Liver (tissue), 9 donors: ENCODE data around the gene VPS26A. TPM values are rescaled to one million over a fixed set of nuclear protein-coding genes. Genes with fewer than 3 reads are reported as not detected.

Source experiments
- DNase-seq: peaks from one replicate; pipeline ENCODE4 v3.0.0-alpha.2; 2017; ENCODE audit warnings: low spot score
- H3K27ac ChIP-seq, 2 donors: one replicate each; pipeline ENCODE4 v1.7.0; 2013; ENCODE audit warnings: inconsistent platforms in 2 of 2, low read length in 2 of 2, control low read depth in 1 of 2, low read depth in 1 of 2, mild to moderate bottlenecking in 1 of 2
- H3K27me3 ChIP-seq, 4 donors: one replicate each; pipeline versions ENCODE4 v1.6.1 to v1.7.0; 2013; ENCODE audit warnings: low read length in 3 of 4, inconsistent platforms in 1 of 4, mild to moderate bottlenecking in 1 of 4, moderate library complexity in 1 of 4; ENCODE audit not compliant: control insufficient read depth in 4 of 4, insufficient read depth in 4 of 4
- H3K36me3 ChIP-seq, 4 donors: one replicate each; pipeline versions ENCODE4 v1.6.1 to v1.7.0; 2013; ENCODE audit warnings: low read length in 3 of 4, mild to moderate bottlenecking in 3 of 4, low read depth in 1 of 4, moderate library complexity in 1 of 4; ENCODE audit not compliant: control insufficient read depth in 4 of 4, insufficient read depth in 3 of 4
- H3K4me1 ChIP-seq, 4 donors: one replicate each; pipeline versions ENCODE4 v1.6.1 to v1.7.0; 2013; ENCODE audit warnings: low read length in 3 of 4, mild to moderate bottlenecking in 3 of 4, moderate library complexity in 1 of 4; ENCODE audit not compliant: control insufficient read depth in 4 of 4, insufficient read depth in 4 of 4
- H3K4me3 ChIP-seq, 3 donors: one replicate each; pipeline versions ENCODE4 v1.6.1 to v1.7.0; 2013; ENCODE audit warnings: low read length in 3 of 3, control low read depth in 1 of 3, low read depth in 1 of 3, mild to moderate bottlenecking in 1 of 3
- H3K9ac ChIP-seq, 2 donors: one replicate each; pipeline ENCODE4 v1.7.0; 2013; ENCODE audit warnings: low read length in 2 of 2, mild to moderate bottlenecking in 2 of 2, moderate library complexity in 2 of 2, control low read depth in 1 of 2, low read depth in 1 of 2
- H3K9me3 ChIP-seq, 4 donors: one replicate each; pipeline versions ENCODE4 v1.6.1 to v1.7.0; 2013; ENCODE audit warnings: low read length in 3 of 4; ENCODE audit not compliant: control insufficient read depth in 4 of 4
- ATF3 ChIP-seq: IDR thresholded peaks from 2 replicates; pipeline ENCODE4 v1.6.1; 2016; ENCODE audit warnings: antibody characterized with exemption
- CTCF ChIP-seq: fragments of 150-350 bp; IDR thresholded peaks from 2 replicates; pipeline ENCODE4 v1.5.1; 2017; ENCODE audit warnings: improper control_type of control experiment, low read depth, low read length; ENCODE audit not compliant: missing input control
- EGR1 ChIP-seq, 2 donors: IDR thresholded peaks; 2 replicates each; pipeline ENCODE4 v1.6.1; 2016 to 2018; ENCODE audit warnings: antibody characterized with exemption in 2 of 2, low read depth in 2 of 2
- FOXA1 ChIP-seq: IDR thresholded peaks from 2 replicates; pipeline ENCODE4 v1.6.1; 2016; ENCODE audit warnings: antibody characterized with exemption
- FOXA2 ChIP-seq: IDR thresholded peaks from 2 replicates; pipeline ENCODE4 v1.6.1; 2016; ENCODE audit warnings: antibody characterized with exemption
- GABPA ChIP-seq, 2 donors: IDR thresholded peaks in 1 of 2; conservative IDR thresholded peaks in 1 of 2; 2 replicates each; pipeline ENCODE4 v1.6.1; 2016; ENCODE audit warnings: antibody characterized with exemption in 2 of 2, mild to moderate bottlenecking in 1 of 2, moderate library complexity in 1 of 2
- HNF4A ChIP-seq, 2 donors: conservative IDR thresholded peaks; 2 replicates each; pipeline ENCODE4 v1.6.1; 2016; ENCODE audit warnings: antibody characterized with exemption in 2 of 2, mild to moderate bottlenecking in 2 of 2
- HNF4G ChIP-seq: IDR thresholded peaks from 2 replicates; pipeline ENCODE4 v1.6.1; 2016; ENCODE audit warnings: antibody characterized with exemption
- JUND ChIP-seq, 2 donors: IDR thresholded peaks; 2 replicates each; pipeline ENCODE4 v1.6.1; 2016; ENCODE audit warnings: antibody characterized with exemption in 2 of 2
- NR2F2 ChIP-seq: IDR thresholded peaks from 2 replicates; pipeline ENCODE4 v1.6.1; 2016; ENCODE audit warnings: antibody characterized with exemption
- RAD21 ChIP-seq, 2 donors: IDR thresholded peaks; 2 replicates each; pipeline ENCODE4 v1.6.1; 2016; ENCODE audit warnings: antibody characterized with exemption in 2 of 2, mild to moderate bottlenecking in 2 of 2
- RXRA ChIP-seq, 2 donors: IDR thresholded peaks; 2 replicates each; pipeline ENCODE4 v1.6.1; 2017 to 2018; ENCODE audit warnings: antibody characterized with exemption in 2 of 2, mild to moderate bottlenecking in 1 of 2
- SP1 ChIP-seq: IDR thresholded peaks from 2 replicates; pipeline ENCODE4 v1.6.1; 2018; ENCODE audit warnings: antibody characterized with exemption, mild to moderate bottlenecking
- TAF1 ChIP-seq: conservative IDR thresholded peaks from 2 replicates; pipeline ENCODE4 v1.6.1; 2016; ENCODE audit warnings: antibody characterized with exemption, mild to moderate bottlenecking
- YY1 ChIP-seq: IDR thresholded peaks from 2 replicates; pipeline ENCODE4 v1.6.1; 2016; ENCODE audit warnings: antibody characterized with exemption, mild to moderate bottlenecking
- ZBTB33 ChIP-seq: IDR thresholded peaks from 2 replicates; pipeline ENCODE4 v1.6.1; 2016; ENCODE audit warnings: antibody characterized with exemption
- WGBS: extraction: QIAGEN DNeasy Blood & Tissue Kit; methylation state at CpG from one replicate; pipeline ENCODE4 v1.1.7; 2013; 5-methylcytosine and 5-hydroxymethylcytosine counted together
- polyA plus RNA-seq, 2 donors: library from polyadenylated mRNA; stranded (reverse) in 1 of 2; unstranded in 1 of 2; fragments of 200-250 nt in 1 of 2; fragments of >200 nt in 1 of 2; fragmentation: Nextera tagmentation in 1 of 2; extraction: Ambion mirVana in 1 of 2; gene quantifications; one replicate each; pipeline versions ENCODE4 v1.2.1 to v1.2.3, GENCODE V29; 2013 to 2015
- total RNA-seq, 2 donors: library from RNA; depleted of rRNA; stranded (reverse); fragments of >200 nt; gene quantifications; one replicate each; pipeline ENCODE4 v1.2.3, GENCODE V29; 2014
- TF ChIP-seq, protein P1 (sequence below): IDR thresholded peaks from 2 replicates; pipeline ENCODE4 v1.6.1; 2016; ENCODE audit warnings: antibody characterized with exemption
- TF ChIP-seq, protein P2 (sequence below): IDR thresholded peaks from 2 replicates; pipeline ENCODE4 v1.6.1; 2016; ENCODE audit warnings: antibody characterized with exemption, mild to moderate bottlenecking
- donor health status: healthy.
- donor health status: healthy.
- donor health status: healthy.
- donor health status: healthy.
- donor health status: healthy.

VPS26A gene
- total RNA-seq (10 to 100 TPM; 13.3 to 21.4 TPM), polyA plus RNA-seq (10 to 100 TPM; 10.9 to 15.8 TPM)

GRCh38 chr10:69123747-69124562, at the start of gene VPS26A:
VPS26A (plus strand) TSS chr10:69124178; CDS start chr10:69124278, 100 bp downstream.
- no peaks in the 10 kb centered on the region for H3K36me3 ChIP-seq
- DNase-seq: peak; percentile 99
- peak within 1 kb of the TSS; percentile 86 to 99 (median 89) for H3K4me3 ChIP-seq
- peak; percentile 96 to 98 for TF ChIP-seq EGR1 (IDR thresholded peaks at IDR 0.05; ENCODE audit: low read depth in 2 of 2)
- TF ChIP-seq HNF4G: no peak
- no peak for TF ChIP-seq ATF3
- TF ChIP-seq NR2F2: no peak
- peak in 1 of 2 donors; percentile 21 for TF ChIP-seq RAD21 (IDR thresholded peaks at IDR 0.05)
- no peak for TF ChIP-seq FOXA1
- TF ChIP-seq FOXA2: no peak
- TF ChIP-seq GABPA (IDR thresholded peaks at IDR 0.05 in 1 of 2, conservative IDR thresholded peaks at IDR 0.05 in 1 of 2): peak in 1 of 2 donors; percentile 74
- TF ChIP-seq CTCF: no peak
- TF ChIP-seq, protein P1, sequence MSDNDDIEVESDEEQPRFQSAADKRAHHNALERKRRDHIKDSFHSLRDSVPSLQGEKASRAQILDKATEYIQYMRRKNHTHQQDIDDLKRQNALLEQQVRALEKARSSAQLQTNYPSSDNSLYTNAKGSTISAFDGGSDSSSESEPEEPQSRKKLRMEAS: peak; percentile 62
- TF ChIP-seq JUND (IDR thresholded peaks at IDR 0.05): peak in 1 of 2 donors; percentile 44
- TF ChIP-seq, protein P2, sequence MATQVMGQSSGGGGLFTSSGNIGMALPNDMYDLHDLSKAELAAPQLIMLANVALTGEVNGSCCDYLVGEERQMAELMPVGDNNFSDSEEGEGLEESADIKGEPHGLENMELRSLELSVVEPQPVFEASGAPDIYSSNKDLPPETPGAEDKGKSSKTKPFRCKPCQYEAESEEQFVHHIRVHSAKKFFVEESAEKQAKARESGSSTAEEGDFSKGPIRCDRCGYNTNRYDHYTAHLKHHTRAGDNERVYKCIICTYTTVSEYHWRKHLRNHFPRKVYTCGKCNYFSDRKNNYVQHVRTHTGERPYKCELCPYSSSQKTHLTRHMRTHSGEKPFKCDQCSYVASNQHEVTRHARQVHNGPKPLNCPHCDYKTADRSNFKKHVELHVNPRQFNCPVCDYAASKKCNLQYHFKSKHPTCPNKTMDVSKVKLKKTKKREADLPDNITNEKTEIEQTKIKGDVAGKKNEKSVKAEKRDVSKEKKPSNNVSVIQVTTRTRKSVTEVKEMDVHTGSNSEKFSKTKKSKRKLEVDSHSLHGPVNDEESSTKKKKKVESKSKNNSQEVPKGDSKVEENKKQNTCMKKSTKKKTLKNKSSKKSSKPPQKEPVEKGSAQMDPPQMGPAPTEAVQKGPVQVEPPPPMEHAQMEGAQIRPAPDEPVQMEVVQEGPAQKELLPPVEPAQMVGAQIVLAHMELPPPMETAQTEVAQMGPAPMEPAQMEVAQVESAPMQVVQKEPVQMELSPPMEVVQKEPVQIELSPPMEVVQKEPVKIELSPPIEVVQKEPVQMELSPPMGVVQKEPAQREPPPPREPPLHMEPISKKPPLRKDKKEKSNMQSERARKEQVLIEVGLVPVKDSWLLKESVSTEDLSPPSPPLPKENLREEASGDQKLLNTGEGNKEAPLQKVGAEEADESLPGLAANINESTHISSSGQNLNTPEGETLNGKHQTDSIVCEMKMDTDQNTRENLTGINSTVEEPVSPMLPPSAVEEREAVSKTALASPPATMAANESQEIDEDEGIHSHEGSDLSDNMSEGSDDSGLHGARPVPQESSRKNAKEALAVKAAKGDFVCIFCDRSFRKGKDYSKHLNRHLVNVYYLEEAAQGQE: peak; percentile 84
- peak; percentile 91 for TF ChIP-seq TAF1
- peak; percentile 26 to 27 for TF ChIP-seq RXRA (IDR thresholded peaks at IDR 0.05)
- peak; percentile 66 for TF ChIP-seq YY1
- peak in 1 of 2 donors; percentile 3 for TF ChIP-seq HNF4A (conservative IDR thresholded peaks at IDR 0.05)
- TF ChIP-seq ZBTB33: peak; percentile 17
- TF ChIP-seq SP1: peak; percentile 86
- peaks cover 5 to 18% (median 14%) of the 10 kb centered on the region in 4 donors for H3K4me1 ChIP-seq
- peak within 1 kb of the TSS; percentile 83 to 93 for H3K9ac ChIP-seq
- WGBS: under 1% methylated on average over 82 of the region's 82 CpGs
- H3K27ac ChIP-seq: peak within 1 kb of the TSS; percentile 97 to 100
- no peaks in the 10 kb centered on the region for H3K27me3 ChIP-seq
- no peaks in the 10 kb centered on the region for H3K9me3 ChIP-seq
